PC-3 (cell line): ENCODE data around the gene SLC16A8.

Source experiments
- EZH2 ChIP-seq: fragments of 300-600 bp; sonication (generic); IDR thresholded peaks from one replicate; pipeline ENCODE4 v1.6.1; 2017; ENCODE audit warnings: antibody characterized with exemption, mild to moderate bottlenecking, low read length; ENCODE audit not compliant: unreplicated experiment
- EZH2phosphoT487 ChIP-seq: fragments of 300-600 bp; sonication (generic); IDR thresholded peaks from 2 replicates; pipeline ENCODE4 v1.6.1; 2018; ENCODE audit warnings: mild to moderate bottlenecking, antibody characterized with exemption, low read length, borderline replicate concordance
- TF ChIP-seq, protein P1 (sequence below): fragments of 300-600 bp; sonication (generic); conservative IDR thresholded peaks from 2 replicates; pipeline ENCODE4 v1.5.1; 2017; ENCODE audit warnings: antibody characterized with exemption, low read depth, mild to moderate bottlenecking, low read length

DNA sequence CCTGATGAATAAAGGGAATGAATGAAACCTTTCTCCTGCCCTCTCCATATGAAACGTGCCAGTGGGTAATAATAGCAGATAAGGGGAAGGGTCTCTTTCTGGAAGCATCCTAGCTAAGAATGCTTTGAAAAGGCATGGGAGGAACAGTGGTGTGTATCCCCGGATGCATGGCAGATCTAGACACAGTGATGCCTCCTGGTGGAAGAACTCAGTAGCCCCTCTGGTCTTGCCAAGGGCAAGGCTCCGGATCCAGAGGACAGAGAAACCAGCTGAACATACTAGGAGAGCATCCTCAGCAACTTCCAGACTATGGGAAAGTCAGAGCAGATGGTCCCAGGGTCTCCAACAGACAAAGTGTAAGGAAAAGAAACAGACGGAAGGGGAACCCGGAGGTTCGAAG, 20.1 kb upstream of the SLC16A8 start:
- TF ChIP-seq, protein P1, sequence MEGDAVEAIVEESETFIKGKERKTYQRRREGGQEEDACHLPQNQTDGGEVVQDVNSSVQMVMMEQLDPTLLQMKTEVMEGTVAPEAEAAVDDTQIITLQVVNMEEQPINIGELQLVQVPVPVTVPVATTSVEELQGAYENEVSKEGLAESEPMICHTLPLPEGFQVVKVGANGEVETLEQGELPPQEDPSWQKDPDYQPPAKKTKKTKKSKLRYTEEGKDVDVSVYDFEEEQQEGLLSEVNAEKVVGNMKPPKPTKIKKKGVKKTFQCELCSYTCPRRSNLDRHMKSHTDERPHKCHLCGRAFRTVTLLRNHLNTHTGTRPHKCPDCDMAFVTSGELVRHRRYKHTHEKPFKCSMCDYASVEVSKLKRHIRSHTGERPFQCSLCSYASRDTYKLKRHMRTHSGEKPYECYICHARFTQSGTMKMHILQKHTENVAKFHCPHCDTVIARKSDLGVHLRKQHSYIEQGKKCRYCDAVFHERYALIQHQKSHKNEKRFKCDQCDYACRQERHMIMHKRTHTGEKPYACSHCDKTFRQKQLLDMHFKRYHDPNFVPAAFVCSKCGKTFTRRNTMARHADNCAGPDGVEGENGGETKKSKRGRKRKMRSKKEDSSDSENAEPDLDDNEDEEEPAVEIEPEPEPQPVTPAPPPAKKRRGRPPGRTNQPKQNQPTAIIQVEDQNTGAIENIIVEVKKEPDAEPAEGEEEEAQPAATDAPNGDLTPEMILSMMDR = peak; percentile 49; the same call in 1 of the 2 replicates
- TF ChIP-seq EZH2 (no peak), EZH2phosphoT487 (no peak)
